ENCODE data around the gene OTC.

Gene OTC

GRCh38 chrX:38352362-38352761 lies at the start of gene OTC:
OTC (plus strand) TSS chrX:38352604; CDS start chrX:38352697, 93 bp downstream.
- DNase-seq (ENCODE audit: low spot score) = no peak

GRCh38 chrX:38304010-38304409 lies 48.4 kb upstream of the OTC start:
- DNase-seq (ENCODE audit: low spot score) = peak; percentile 6

- no peak for DNase-seq (ENCODE audit: low spot score)
Observed at GRCh38 chrX:38305971-38306370, 46.4 kb upstream of the OTC start.

- no peak for DNase-seq (ENCODE audit: low spot score)
Observed at GRCh38 chrX:38311743-38312142, 40.7 kb upstream of the OTC start.

GRCh38 chrX:38312436-38312835 lies 40.0 kb upstream of the OTC start:
- peak; percentile 78 for DNase-seq (ENCODE audit: low spot score)

- DNase-seq (ENCODE audit: low spot score) = no peak
Observed at GRCh38 chrX:38313190-38313589, 39.2 kb upstream of the OTC start.

GRCh38 chrX:38315186-38315585 lies 37.2 kb upstream of the OTC start:
- DNase-seq (ENCODE audit: low spot score) = no peak

GRCh38 chrX:38318196-38318595 lies 34.2 kb upstream of the OTC start:
- no peak for DNase-seq (ENCODE audit: low spot score)

GRCh38 chrX:38318606-38319005 lies 33.8 kb upstream of the OTC start:
- no peak for DNase-seq (ENCODE audit: low spot score)

- no peak for DNase-seq (ENCODE audit: low spot score)
Observed at GRCh38 chrX:38320819-38321218, 31.6 kb upstream of the OTC start.

GRCh38 chrX:38326086-38326485 lies 26.3 kb upstream of the OTC start:
- no peak for DNase-seq (ENCODE audit: low spot score)

- DNase-seq (ENCODE audit: low spot score) = peak; percentile 91
Observed at GRCh38 chrX:38327007-38327774, 25.2 kb upstream of the OTC start, which contains the start of gene RPGR. RPGR (minus strand) TSS chrX:38327509; CDS start chrX:38327367, 142 bp downstream.

GRCh38 chrX:38327775-38328081 lies 24.7 kb upstream of the OTC start:
- no peak for DNase-seq (ENCODE audit: low spot score)

GRCh38 chrX:38332505-38332904 lies 19.9 kb upstream of the OTC start:
- no peak for DNase-seq (ENCODE audit: low spot score)

GRCh38 chrX:38335382-38335781 lies 17.0 kb upstream of the OTC start:
- no peak for DNase-seq (ENCODE audit: low spot score)

GRCh38 chrX:38336538-38337240 lies 15.7 kb upstream of the OTC start:
- DNase-seq (ENCODE audit: low spot score) = no peak

GRCh38 chrX:38341442-38341841 lies 11.0 kb upstream of the OTC start:
- DNase-seq (ENCODE audit: low spot score) = no peak

GRCh38 chrX:38342853-38343778 lies 9.3 kb upstream of the OTC start:
- no peak for DNase-seq (ENCODE audit: low spot score)

GRCh38 chrX:38346150-38346549 lies 6.3 kb upstream of the OTC start:
- DNase-seq (ENCODE audit: low spot score) = no peak

- peak; percentile 78 for DNase-seq (ENCODE audit: low spot score)
Observed at GRCh38 chrX:38347136-38347535, 5.3 kb upstream of the OTC start.

GRCh38 chrX:38351346-38351745 lies 1.1 kb upstream of the OTC start:
- no peak for DNase-seq (ENCODE audit: low spot score)

- no peak for DNase-seq (ENCODE audit: low spot score)
Observed at GRCh38 chrX:38356401-38356800, 4.0 kb downstream of the OTC start.
